ENCODE results near the gene KHK. TPM values are rescaled to one million over a fixed set of nuclear protein-coding genes. Genes with fewer than 3 reads are reported as not detected.

KHK gene
- total and polyA plus RNA-seq, 9 of the 15 experiments (the other 6 are each of a cell fraction or from before 2014, with no cell fraction given): 1.5 to 10.7 (median 5.2) TPM

- TF ChIP-seq NCOA1 (IDR thresholded peaks at IDR 0.05; ENCODE audit: low read depth) (no peak), ARID2 (IDR thresholded peaks at IDR 0.05) (no peak), IRF9 (tag; IDR thresholded peaks at IDR 0.05) (no peak), RNF2 (IDR thresholded peaks at IDR 0.05) (no peak), TEAD2 (tag; IDR thresholded peaks at IDR 0.05) (no peak), STAG1 (CRISPR knock-in tag; IDR thresholded peaks at IDR 0.05; ENCODE audit: borderline replicate concordance) (no peak), RBM34 (IDR thresholded peaks at IDR 0.05; ENCODE audit: borderline replicate concordance, insufficient read depth, low read length) (no peak), TRIM28 (IDR thresholded peaks at IDR 0.05) (0 out of 2 replicates have a peak, but pooled peaks have one; percentile 52), SRSF9 (IDR thresholded peaks at IDR 0.05; ENCODE audit: borderline replicate concordance, low read depth, low read length) (no peak), EGR1 (conservative IDR thresholded peaks at IDR 0.05) (peak; percentile 89; the same call in 1 of the 2 replicates), CBX3 (IDR thresholded peaks at IDR 0.05; ENCODE audit: borderline replicate concordance in 1 of 2, low read length in 2 of 2) (peak in 1 of 2 experiments; percentile 60; a peak in 1 of 3 replicates), ZBTB8A (IDR thresholded peaks at IDR 0.05; ENCODE audit: partially characterized antibody) (no peak), BRD9 (IDR thresholded peaks at IDR 0.05; ENCODE audit: low read depth, partially characterized antibody) (no peak), RBM14 (IDR thresholded peaks at IDR 0.05; ENCODE audit: borderline replicate concordance, insufficient read depth, low read depth, low read length) (no peak), RBFOX2 (IDR thresholded peaks at IDR 0.05; ENCODE audit: low read depth, low read length) (peak; percentile 32; the same call in 1 of the 2 replicates), PRPF4 (IDR thresholded peaks at IDR 0.05; ENCODE audit: insufficient read depth, low read depth, low read length, poor library complexity, severe bottlenecking) (no peak), MXD1 (CRISPR knock-in tag; IDR thresholded peaks at IDR 0.05; ENCODE audit: borderline replicate concordance, poor library complexity, severe bottlenecking) (no peak), NR2C2 (CRISPR knock-in tag; IDR thresholded peaks at IDR 0.05) (no peak), NR2C2 (tag; IDR thresholded peaks at IDR 0.05) (peak; percentile 94), NRF1 (conservative IDR thresholded peaks at IDR 0.05 in 1 of 2, IDR thresholded peaks at IDR 0.05 in 1 of 2) (no peak), NBN (IDR thresholded peaks at IDR 0.05; ENCODE audit: low read depth) (no peak), DDX20 (tag; IDR thresholded peaks at IDR 0.05; ENCODE audit: low read depth) (no peak), SUPT5H (IDR thresholded peaks at IDR 0.05) (no peak), L3MBTL2 (IDR thresholded peaks at IDR 0.05) (no peak), FOXJ2 (tag; IDR thresholded peaks at IDR 0.05) (no peak), ZNF224 (CRISPR knock-in tag; IDR thresholded peaks at IDR 0.05) (no peak), ZNF655 (CRISPR knock-in tag; IDR thresholded peaks at IDR 0.05) (no peak)
Observed at GRCh38 chr2:27134781-27135477, 48.4 kb downstream of the KHK start (continued).
